Measurements from ENCODE around the gene FOSL1. TPM values are rescaled to one million over a fixed set of nuclear protein-coding genes. Genes with fewer than 3 reads are reported as not detected.
A peak's percentile ranks its signal among the peaks of the same experiment; 100 is the strongest.

Gene FOSL1
- total RNA-seq, 3 donors from 2014 or later (not counting 1 experiment from before 2014, with no cell fraction given): 3.4 to 9.0 (median 6.8) TPM

DNA sequence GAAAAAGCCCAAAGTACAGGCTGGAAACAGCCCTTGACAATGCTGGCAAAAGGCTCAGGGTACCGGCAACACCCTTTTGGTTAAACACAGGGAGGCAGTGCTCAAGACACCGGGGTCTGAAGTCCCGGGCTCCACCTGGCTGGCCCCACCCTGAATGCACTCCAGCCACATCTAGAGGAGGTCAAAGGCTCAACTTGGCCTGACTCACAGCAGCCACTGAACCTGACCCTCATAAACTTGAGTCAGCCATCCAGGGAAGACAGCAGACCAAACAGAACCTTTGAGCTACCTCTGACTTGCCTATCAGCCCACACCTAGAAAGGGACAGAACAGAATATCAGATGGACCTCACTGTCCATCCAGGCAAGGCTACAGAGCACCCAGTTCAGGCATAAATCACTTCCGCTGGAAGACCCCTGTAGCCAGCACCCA lies 46.0 kb downstream of the FOSL1 start:
- TF ChIP-seq, protein P1, sequence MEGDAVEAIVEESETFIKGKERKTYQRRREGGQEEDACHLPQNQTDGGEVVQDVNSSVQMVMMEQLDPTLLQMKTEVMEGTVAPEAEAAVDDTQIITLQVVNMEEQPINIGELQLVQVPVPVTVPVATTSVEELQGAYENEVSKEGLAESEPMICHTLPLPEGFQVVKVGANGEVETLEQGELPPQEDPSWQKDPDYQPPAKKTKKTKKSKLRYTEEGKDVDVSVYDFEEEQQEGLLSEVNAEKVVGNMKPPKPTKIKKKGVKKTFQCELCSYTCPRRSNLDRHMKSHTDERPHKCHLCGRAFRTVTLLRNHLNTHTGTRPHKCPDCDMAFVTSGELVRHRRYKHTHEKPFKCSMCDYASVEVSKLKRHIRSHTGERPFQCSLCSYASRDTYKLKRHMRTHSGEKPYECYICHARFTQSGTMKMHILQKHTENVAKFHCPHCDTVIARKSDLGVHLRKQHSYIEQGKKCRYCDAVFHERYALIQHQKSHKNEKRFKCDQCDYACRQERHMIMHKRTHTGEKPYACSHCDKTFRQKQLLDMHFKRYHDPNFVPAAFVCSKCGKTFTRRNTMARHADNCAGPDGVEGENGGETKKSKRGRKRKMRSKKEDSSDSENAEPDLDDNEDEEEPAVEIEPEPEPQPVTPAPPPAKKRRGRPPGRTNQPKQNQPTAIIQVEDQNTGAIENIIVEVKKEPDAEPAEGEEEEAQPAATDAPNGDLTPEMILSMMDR (IDR thresholded peaks at IDR 0.05): no peak
- Histone ChIP-seq H3K36me3 (ENCODE audit: control insufficient read depth, insufficient read depth, low read length) (peaks cover 54% of the 10 kb centered on the region), H3K9me3 (ENCODE audit: control insufficient read depth, insufficient read depth, low read length) (peaks cover 4% of the 10 kb centered on the region), H3K4me3 (ENCODE audit: low read length) (no peak overlapping the region), H3K27me3 (ENCODE audit: control insufficient read depth, insufficient read depth, low read length) (no peaks in the 10 kb centered on the region), H3K4me1 (ENCODE audit: control insufficient read depth, insufficient read depth, low read length) (peaks cover 36% of the 10 kb centered on the region), H3K27ac (ENCODE audit: low read length) (no peak overlapping the region)
- intact Hi-C loops (cut with micrococcal nuclease): no loop called here
- peaks cover 7% of the 10 kb centered on the region for H3K36me3 Mint-ChIP-seq
- WGBS (ENCODE audit: insufficient coverage): 90% methylated on average over 4 of the region's 4 CpGs
- H3K9me3 Mint-ChIP-seq: no peaks in the 10 kb centered on the region
- H3K4me3 Mint-ChIP-seq: no peak overlapping the region
- H3K27ac Mint-ChIP-seq: peak overlapping the region; percentile 74 to 94
- H3K27me3 Mint-ChIP-seq (ENCODE audit: low read depth in 2 of 2): no peaks in the 10 kb centered on the region
- ATAC-seq: no peak
- peaks cover 42 to 52% of the 10 kb centered on the region in 2 donors for H3K4me1 Mint-ChIP-seq
- DNase-seq: peak in 1 of 2 donors; percentile 8

DNA sequence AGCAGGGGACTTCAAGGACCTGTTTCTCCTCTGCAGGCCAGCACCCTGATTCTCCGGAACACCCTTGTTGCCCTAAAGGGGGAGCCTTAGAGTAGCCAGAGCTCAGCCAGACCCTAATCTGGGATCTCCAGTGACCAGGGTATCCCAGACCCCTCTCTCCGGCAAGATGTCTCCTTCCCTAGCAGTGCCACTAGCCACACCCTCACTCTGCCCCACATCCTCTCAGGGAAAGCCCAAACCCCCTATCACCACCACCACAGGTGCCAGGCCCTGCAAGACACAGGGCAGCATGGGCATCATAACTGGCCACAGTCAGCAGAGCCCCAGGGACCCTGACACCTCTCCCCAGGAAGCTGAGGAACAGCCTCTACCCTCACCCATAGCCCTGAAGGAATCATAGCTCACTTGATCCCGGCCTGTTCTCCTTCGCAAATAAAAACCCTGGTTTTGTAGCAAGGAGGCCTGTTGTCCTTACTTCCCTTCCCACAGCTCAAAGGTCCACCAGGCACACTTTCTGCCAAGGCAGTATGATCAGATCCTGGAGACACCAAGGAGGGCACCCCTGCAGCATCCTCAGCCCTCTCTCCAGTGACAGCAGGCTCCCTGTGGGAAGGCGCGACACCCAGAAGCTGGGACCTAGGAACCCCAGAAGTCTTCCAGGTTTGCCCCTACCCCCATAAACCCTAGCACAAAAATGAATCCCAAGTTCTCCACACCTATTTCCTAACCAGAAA lies 46.8 kb downstream of the FOSL1 start:
- DNase-seq: peak in 1 of 2 donors; percentile 16
- Mint-ChIP-seq H3K36me3 (peaks cover 7% of the 10 kb centered on the region), H3K4me3 (no peak overlapping the region)

DNA sequence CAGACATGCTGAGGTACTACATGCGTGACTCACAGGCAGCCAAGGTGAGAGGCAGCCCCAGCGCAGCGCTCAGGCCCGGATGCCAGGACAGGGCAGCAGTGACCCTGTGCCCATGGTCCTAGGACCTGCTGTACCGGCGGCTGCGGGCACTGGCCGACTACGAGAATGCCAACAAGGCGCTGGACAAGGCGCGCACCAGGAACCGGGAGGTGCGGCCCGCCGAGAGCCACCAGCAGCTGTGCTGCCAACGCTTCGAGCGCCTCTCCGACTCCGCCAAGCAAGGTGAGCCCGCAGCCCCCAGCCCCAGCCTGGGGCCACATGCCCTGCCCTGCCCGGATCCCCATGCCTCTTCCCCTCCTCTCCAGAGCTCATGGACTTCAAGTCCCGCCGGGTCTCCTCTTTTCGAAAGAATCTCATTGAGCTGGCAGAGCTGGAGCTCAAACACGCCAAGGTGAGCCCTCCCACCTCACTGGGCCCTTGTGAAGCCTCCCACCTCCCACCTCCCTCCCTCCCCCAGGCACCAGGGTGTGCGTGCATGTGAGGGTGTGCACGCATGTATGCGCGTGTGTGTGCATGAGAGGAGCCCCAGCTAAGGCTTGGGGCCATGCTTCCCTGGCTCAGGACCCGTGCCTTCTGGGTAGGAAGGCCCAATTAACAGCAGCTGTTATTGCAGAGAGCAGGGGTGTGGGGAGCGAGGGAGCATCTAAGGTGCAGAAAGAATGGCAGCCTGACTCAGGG lies 47.5 kb downstream of the FOSL1 start:
- peak overlapping the region in 1 of 2 donors; percentile 63 for H3K27ac Mint-ChIP-seq
- WGBS (ENCODE audit: insufficient coverage): 97% methylated on average over 33 of the region's 33 CpGs
- Histone ChIP-seq H3K36me3 (ENCODE audit: control insufficient read depth, insufficient read depth, low read length) (peaks cover 54% of the 10 kb centered on the region), H3K27ac (ENCODE audit: low read length) (no peak overlapping the region), H3K4me1 (ENCODE audit: control insufficient read depth, insufficient read depth, low read length) (peaks cover 32% of the 10 kb centered on the region), H3K27me3 (ENCODE audit: control insufficient read depth, insufficient read depth, low read length) (no peaks in the 10 kb centered on the region), H3K4me3 (ENCODE audit: low read length) (no peak overlapping the region), H3K9me3 (ENCODE audit: control insufficient read depth, insufficient read depth, low read length) (peaks cover 4% of the 10 kb centered on the region)
- H3K4me1 Mint-ChIP-seq: peaks cover 30 to 39% of the 10 kb centered on the region in 2 donors
- TF ChIP-seq, protein P1 (IDR thresholded peaks at IDR 0.05): no peak
- peaks cover 7% of the 10 kb centered on the region for H3K36me3 Mint-ChIP-seq
- no peaks in the 10 kb centered on the region for H3K9me3 Mint-ChIP-seq
- intact Hi-C loops (cut with micrococcal nuclease): no loop called here
- ATAC-seq (no peak), DNase-seq (peak in 1 of 2 donors; percentile 6)
- no peak overlapping the region for H3K4me3 Mint-ChIP-seq
- H3K27me3 Mint-ChIP-seq (ENCODE audit: low read depth in 2 of 2): no peaks in the 10 kb centered on the region

More for the DNA sequence above, 46.8 kb downstream of the FOSL1 start:
- ATAC-seq: no peak
- 94% methylated on average over 6 of the region's 6 CpGs for WGBS (ENCODE audit: insufficient coverage)
- Mint-ChIP-seq H3K9me3 (no peaks in the 10 kb centered on the region), H3K4me1 (peaks cover 35 to 44% of the 10 kb centered on the region in 2 donors), H3K27me3 (ENCODE audit: low read depth in 2 of 2) (no peaks in the 10 kb centered on the region), H3K27ac (peak overlapping the region; percentile 74 to 94)
- TF ChIP-seq, protein P1 (IDR thresholded peaks at IDR 0.05): no peak
- Histone ChIP-seq H3K4me3 (ENCODE audit: low read length) (no peak overlapping the region), H3K36me3 (ENCODE audit: control insufficient read depth, insufficient read depth, low read length) (peaks cover 54% of the 10 kb centered on the region), H3K9me3 (ENCODE audit: control insufficient read depth, insufficient read depth, low read length) (peaks cover 4% of the 10 kb centered on the region), H3K27ac (ENCODE audit: low read length) (no peak overlapping the region), H3K4me1 (ENCODE audit: control insufficient read depth, insufficient read depth, low read length) (peaks cover 32% of the 10 kb centered on the region), H3K27me3 (ENCODE audit: control insufficient read depth, insufficient read depth, low read length) (no peaks in the 10 kb centered on the region)
- intact Hi-C loops (cut with micrococcal nuclease): no loop called here
